ENCODE results near the gene RUBCNL.
"Not testable (repeated sequence)": the region's sequence is repeated elsewhere in the genome, so short reads cannot be mapped to it uniquely, and the experiment has no call there.

RUBCNL gene

DNA sequence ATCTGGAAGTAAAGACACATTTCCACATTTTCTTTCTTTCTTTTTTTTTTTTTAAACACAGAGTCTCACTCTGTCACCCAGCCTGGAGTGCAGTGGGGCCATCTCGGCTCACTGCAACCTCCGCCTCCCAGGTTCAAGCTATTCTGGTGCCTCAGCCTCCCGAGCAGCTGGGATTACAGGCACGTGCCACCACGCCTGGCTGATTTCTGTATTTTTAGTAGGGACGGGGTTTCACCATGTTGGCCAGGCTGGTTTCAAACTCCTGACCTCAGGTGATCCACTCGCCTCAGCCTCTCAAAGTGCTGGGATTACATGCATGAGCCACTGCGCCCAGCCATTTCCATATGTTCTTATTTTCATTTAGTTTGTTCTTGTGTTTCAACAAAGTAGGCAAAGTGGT lies 14.1 kb downstream of the RUBCNL start:
- DNase-seq: not testable (repeated sequence)

DNA sequence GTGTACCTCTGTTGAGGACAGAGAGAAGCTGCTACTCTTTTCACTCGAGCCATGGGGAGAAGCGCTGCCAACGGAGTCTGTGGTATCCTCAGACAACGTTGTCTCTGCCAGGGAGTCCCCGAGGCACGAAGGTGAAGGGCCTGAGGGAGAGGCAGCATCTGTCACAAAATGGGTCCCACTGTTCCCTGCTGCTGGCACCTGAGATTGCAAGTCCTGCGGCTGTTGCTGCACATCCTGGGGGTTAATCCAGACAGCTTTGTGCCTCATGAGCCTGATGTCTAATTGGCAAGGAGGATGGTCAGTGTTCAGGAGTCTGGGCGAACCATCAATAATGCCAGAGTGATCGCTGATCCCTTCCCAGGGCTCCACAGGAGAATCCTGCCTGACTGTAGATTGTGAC lies 15.0 kb downstream of the RUBCNL start:
- no peak for DNase-seq

DNA sequence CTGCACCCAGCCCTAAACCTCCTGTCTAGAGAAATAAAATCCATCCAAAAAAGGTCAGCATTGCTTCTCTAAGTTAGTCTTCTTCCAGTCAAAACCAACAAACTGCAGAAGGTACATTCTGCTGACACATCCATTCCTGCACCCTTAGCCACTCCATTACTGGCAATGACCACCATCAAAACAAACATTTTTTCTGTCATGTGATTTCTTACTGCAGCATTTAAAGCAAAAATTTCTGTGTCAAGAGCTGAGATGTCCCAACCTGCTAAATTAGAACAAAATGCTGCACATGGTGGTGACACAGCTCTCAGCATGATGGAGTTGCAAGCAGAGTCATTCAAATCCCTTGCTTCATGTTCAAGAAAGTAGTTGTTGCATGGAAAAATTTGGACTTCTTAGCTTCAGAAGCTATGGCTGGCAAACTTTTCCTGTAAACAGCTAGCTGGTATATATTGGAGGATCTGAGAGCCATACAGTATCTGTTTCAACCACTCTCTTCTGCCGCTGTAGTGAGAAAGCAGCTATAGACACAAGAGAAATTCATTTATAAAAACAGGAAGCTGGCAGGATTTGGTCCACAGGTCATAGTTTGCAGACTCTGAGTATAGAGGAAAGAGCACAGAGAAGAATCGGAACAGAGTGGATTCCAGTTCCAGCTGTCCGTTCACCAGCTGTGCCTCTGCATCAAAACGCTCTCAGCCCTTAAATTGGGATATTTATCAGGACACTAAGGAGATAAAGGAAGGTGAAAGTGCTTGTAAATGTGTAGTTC lies 17.4 kb downstream of the RUBCNL start:
- no peak for DNase-seq

DNA sequence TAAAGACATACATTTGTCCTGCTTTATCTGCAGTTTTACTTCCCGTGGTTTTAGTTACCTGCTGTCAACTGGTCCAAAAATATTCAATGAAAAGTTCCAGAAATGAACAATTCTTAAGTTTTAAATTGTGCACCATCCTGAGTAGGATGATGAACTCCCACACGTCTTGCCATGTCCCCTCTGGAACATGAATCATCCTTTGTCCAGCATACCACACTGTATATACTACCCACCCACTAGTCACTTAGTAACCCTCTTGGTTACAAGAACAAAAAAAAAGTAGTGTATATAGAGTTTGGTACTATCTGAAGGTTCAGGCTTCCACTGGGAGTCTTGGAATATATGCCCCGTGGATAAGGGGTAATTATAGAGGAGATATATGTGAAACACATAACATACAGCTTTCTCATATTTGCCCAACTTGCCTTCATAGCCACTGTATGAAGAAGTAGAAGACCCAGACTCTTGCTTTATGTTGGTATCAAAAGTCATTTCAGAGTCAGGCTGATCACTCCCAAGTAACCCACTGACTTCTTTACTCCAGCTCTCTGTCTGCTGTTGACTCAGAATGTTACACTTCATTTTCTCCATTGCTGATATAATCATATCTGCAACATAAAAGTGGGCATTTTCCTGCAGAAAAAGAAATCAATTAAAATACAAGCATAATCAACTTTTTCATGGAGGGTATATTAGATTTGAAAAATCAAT lies 19.3 kb downstream of the RUBCNL start:
- DNase-seq: no peak

DNA sequence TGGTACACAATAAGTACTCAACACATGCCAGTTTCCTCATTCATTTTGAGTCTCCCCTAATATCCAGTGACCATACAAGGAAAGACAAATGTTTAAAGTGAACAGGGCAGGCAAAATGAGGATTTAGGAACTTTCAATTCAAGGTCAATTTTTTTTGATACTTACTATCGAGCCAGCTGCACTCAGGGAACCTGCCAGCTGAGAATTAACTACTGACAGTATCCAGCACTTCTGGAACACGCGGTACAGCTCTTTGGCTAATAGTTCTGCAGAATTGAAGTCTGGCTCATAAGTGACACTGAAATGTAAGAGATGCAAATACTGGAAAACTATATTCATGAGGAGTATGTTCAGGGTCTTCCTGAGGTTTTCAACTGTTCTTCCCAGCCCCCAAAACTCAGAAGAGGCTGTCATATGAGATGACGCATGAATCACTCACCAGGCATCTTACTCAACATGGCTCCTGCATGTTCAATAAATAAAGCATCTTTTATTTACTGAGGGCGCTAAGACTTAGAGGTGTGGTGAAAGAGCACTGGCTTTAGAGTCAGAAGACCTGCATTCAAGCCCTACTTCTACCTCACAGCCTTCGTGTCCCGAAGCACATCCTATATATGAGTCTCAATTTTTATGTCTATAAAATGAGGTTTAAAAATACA lies 25.6 kb downstream of the RUBCNL start:
- DNase-seq: no peak

DNA sequence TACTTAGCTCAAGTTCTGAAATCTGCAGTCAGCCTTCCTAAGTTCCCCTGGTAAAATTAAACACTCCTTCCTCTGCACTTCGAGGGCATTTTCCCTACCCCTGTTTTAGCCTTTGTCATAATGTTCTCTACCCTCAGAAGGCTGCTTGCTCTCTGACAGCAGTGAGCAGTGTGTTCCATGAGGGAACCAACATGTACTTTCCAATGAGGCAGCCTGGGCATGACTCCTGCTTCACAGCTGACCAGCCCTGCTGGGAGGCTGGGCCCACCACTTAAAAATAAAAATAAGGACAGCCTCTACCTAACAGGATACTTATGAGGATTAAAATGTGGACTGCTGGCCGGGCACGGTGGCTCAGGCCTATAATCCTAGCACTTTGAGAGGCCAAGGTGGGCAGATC lies 26.4 kb downstream of the RUBCNL start:
- DNase-seq: no peak

DNA sequence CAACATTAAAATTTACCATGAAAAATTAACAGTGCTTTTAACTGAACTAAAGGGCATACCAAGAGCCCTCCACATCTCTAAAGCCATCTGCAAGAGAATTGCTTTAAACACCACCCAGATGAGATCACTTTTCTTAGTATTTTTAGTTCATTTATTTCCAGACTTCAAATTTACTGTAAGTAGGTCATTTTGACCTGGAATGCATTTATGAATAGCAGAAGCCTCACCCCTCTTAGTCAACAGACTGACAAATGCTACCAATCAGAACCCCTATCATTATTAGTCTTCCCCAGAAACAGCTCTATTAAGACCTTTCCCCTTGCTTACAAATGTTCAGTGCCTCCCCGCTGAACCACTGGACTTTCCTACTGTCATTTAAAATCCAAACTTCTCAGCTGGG lies 27.3 kb downstream of the RUBCNL start:
- no peak for DNase-seq

DNA sequence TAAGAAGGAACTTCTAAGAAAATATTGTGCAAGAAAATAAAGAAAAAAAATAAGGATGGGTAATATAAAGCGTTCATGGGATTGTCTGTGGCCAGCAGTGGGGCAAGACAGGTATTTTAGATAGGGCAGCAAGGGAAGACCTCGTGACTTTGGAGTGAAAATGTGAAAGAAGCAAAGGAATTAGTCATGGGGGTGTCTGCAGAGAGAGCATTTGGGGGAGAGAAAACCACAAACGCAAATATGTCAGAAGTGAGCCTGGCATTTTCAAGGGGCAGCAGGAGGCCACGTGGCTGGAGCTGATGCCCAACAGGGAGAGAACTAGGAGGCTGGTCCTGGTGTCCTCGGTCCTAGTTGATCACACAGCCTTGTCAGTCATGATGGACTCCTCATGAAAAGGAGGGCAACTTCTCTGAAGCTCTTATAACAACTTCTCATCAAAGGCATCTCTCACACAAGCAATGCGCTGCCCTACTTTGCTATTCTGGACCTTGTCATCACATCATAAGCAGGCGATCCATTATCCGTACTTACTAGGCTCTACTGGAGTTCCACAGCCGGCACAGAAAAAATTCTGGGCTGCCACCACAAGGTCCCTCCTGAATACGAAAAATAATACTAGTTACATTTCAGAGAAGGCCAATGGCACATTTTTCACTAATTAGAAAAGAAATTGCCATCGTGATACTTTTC lies 31.0 kb downstream of the RUBCNL start:
- no peak for DNase-seq

DNA sequence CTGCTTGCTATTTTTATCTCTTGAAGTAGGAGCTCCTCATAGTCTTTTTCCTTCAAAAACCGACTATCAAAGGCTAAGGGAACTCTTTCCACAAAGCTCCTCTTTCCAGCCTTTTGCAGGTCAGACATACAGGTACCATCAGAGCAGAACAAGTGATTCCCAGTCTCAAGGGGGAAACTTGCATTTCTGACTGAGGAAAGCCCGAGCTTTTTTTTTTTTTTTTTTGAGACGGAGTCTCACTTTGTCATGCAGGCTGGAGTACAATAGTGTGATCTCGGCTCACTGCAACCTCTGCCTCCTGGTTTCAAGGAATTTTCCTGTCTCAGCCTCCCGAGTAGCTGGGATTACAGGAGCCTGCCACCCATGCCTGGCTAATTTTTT lies 32.0 kb downstream of the RUBCNL start:
- no peak for DNase-seq

DNA sequence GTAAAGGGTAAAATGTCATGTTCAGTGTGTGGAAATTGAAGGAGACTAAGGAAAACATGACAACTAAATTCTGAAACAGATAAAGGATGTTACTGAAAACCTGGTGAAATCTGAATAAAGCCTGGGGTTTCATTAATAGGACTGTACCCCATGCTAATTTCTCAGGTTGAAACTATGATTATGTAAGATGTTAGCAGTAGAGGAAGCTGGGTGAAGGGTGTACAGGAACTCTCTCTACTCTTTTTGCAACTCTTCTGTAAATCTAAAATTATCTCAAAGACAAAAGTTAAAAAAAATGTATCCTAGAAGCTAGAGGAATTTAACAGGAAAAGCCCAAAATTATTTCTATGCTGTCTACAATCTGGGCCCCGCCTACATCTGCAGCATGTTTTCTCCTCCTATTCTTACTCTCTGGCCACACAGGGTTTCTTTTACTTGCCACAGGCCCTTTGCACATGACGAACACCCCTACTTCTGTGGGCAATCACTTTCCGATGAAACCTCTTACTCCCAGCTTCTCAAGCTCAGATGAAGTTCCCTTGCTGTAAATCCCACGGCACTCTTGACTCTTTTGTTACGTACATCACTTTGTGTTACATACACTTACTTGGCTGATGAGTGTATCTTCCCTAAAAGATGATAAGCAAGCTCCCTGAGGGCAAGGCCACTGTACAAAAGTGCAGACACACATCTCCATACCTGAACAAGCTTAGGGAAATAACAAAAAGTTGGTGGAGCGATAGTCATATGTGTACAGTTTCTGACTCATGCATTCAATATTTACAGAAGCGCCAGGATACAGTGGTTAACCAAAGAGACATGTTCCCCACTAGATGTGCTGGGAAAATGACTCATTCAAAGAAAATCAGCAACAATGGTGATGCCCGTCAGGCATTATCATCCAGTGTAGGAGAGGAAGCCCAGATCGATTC lies 32.6 kb downstream of the RUBCNL start:
- no peak for DNase-seq

DNA sequence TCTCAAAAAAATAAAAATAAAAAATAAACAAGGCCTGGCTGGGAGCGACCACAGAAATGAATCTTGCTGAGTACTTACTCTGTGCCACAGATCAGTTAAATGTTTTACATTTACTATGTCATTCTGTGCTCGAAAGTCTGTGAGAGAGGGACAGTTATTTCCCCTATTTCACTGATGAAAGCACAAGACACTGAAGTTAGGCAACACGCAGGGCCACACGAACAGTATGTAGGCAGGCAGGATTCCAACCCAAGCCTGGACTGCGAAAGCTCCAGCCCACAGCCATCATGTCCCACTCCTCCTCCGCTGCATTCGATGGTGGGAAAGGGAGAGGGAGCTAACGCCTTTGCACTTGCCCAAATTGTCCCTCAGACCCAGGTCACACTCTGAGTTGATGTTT lies 34.2 kb downstream of the RUBCNL start:
- no peak for DNase-seq

DNA sequence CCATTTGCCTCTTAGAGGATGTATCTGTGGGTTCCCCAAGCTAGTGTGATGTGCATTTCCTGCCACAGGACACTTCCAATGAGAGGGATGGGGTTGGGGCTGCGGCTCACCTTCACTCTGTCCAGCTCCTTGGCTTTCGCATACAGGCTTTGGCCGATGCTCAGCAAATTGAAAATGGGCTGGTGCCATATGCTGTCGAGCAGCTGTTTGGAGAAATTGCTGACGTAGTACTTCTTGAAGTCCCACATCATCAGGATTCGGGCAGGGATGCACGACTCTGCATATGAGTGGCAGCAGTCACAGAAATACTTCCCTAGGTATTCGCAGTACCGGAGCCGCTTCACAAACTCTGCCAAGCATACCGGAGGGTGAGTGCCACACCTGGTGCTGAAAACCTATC lies 37.0 kb downstream of the RUBCNL start:
- no peak for DNase-seq

DNA sequence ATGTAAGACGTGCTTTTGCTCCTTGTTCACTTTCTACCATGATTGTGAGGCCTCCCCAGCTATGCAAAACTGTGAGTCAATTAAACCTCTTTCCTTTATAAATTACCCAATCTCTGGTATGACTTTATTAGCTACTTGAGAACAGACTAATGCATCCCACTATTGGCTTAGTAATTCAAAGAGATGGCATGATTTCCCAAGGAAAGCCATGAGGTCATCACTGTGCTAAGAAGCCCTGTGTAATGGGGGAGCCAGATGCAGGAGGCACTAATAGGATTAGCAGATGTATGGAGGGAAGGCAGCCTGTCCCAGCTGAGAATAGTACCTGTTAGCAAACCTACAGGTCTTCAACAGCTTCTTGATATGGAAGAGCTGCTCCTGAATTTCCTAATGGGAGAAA lies 38.1 kb downstream of the RUBCNL start:
- DNase-seq: no peak

DNA sequence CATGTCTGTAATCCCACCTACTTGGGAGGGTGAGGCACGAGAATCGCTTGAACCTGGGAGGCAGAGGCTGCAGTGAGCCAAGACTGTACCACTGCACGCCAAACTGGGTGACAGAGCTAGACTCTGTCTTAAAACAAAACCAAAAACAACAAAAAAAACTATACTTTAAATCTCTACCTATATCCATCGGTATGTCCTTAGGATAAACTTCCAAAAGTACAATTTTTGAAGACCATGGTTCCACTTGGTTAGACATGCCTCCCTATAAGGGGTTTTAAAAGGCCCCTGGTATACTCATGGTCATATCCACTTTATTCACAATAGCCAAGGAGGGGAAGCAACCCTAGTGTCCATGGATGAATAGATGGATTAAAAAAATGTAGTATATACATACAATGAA lies 39.8 kb downstream of the RUBCNL start:
- no peak for DNase-seq

DNA sequence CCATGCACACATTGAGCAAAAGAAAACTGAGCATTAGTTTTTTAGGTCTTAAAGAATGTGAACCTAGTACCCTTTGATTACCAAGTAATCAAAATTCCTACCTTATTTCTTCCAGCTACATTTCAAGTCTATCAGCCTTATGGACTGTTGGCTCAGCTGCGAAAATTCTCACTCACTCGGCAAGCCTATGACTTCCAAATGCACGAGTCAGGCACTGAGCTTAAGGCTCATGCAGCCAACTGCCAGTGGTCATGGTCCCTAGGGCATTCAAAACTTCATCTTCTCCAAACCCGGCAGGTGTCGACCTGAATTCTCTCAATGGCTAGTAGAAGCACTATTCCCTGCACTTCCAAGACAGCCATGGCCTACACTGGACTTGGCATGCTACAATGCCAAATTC lies 41.2 kb downstream of the RUBCNL start:
- no peak for DNase-seq

DNA sequence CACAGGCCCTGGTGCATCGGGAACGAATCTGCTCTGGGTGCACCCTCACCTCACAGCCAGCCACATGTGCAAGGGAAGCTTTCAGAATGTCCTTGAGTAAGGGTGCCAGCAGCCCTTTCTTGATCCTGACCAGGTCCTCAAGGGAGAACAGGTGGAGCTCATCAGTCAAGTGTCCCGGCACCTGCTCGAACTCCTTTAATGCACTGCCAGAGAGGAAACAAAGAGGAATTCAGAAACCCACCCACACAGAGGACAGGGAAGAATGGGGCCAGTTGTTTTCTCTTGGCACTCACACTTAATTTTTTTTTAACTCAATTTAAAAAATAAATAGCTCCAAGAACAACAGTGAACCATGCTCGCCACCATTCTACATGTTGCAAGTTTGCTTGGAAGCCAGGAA lies 41.7 kb downstream of the RUBCNL start:
- DNase-seq: no peak

DNA sequence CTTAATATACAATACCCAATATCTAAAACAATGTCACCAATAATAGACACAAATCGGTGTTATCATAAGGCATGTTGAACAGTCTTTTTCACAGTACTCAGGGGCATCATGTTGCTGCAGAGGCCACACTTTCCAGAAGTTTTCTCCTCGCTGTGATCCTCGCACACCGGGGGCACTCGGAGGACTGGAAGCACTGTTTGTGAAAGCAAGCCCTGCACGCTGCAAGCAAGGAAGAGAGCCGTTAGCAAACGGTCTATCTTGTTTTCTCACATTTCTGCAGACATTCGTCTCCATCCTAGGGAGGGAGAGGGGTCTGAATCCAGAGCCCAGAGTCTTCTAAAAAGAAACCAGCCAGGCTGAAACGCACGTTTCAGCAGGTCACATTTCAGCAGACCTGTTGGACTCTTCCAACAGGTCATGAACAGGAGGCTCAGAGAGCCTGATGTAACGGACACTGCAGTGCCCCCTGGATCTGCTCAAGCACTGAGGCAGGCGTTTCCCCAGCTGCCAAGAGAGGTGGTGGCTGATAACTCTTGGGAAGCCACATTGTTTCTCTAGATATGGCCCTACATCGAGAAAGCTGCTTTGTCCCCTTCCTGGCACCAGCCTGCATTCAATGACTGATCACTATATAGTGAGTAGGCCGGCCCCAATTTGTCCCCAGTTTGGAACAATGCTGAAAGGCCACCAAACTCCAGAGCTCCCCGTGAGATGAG lies 43.6 kb downstream of the RUBCNL start:
- no peak for DNase-seq

DNA sequence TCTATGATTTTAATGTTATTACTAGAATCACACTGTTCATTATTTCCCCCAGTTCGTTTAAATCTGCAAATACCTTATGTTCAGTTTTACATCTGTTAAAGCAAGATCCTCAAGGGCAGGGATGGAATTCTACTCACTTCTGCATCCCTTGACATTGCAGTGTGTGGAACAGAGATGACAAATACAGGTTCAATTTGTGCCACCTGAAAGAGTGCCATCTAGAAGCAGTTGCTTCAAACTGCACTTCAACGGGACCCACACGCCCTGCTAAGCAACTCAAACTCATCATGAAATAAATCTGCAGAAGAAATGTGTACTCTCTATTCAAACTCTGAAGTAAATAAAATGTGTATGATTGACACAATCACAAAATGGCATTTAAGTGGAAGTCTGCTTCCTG lies 44.5 kb downstream of the RUBCNL start:
- no peak for DNase-seq

DNA sequence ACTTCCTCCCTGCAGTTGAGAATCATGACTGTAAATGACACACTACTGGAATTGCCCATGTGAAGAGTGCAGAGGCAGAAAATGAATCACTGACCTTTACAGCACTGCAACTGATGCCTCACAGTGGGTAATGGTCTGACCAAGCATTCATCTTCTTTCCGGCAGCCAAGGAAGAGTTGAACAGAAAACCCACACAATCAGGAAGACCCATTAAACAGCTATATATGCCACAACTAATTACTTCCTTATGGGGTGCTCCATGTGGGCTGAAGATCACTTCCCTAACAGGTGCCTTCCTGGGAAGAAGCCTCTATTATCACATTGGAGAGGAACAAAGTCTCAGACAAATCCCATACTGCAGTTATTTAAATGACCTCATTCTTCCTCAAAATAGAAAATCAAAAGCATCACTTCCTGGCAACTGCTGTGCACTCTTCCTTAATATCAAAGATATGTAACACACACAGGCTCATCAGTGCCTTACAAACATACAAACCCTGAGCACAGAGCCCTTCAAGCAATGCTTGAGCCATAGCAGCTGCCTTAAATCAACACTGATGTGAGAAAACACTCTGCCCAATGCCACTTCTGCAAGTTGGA lies 45.8 kb downstream of the RUBCNL start:
- no peak for DNase-seq

DNA sequence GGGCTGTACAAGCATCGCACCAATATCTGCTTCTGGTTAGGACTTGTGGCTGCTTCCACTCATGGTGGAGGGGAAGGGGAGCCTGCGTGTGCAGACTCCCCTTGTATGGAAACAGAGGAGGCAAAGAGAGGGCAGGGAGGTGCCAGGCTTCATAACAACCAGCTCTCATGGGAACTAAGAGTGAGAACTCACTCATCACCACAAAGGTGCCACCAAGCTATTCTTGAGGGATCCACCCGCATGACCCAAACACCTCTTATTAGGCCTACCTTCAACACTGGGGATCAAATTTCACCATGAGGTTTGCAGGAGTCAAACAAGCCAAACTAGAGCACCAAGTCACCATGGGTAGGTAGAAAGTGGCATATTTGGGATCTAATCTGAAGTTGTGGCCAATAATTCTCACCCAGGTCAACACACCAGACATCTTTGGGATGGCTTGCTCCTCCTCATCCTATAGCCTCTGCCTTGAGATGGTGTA lies 46.4 kb downstream of the RUBCNL start:
- no peak for DNase-seq

DNA sequence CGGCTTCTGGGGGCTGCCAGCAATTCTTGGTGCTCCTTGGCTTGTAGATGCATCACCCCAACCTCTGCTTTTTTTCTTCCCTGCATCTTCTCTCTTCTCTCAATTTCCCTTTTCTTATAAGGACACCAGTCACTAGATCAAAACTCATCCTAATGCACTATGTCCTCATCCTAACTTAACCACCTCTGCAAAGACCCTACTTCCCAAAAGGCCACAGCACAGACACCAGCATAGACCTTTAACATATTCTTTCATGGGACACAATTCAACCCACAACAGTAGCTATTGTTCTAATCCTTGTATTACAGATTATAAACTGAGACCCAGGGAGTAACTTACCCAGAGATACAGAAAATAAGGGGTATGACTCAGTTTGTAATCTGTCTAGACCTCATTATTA lies 47.0 kb downstream of the RUBCNL start:
- no peak for DNase-seq
